ENCODE data around the gene ARMC2. TPM values are rescaled to one million over a fixed set of nuclear protein-coding genes. Genes with fewer than 3 reads are reported as not detected.

Gene ARMC2
- total RNA-seq, 1 donor from 2014 or later: 5.2 TPM

DNA sequence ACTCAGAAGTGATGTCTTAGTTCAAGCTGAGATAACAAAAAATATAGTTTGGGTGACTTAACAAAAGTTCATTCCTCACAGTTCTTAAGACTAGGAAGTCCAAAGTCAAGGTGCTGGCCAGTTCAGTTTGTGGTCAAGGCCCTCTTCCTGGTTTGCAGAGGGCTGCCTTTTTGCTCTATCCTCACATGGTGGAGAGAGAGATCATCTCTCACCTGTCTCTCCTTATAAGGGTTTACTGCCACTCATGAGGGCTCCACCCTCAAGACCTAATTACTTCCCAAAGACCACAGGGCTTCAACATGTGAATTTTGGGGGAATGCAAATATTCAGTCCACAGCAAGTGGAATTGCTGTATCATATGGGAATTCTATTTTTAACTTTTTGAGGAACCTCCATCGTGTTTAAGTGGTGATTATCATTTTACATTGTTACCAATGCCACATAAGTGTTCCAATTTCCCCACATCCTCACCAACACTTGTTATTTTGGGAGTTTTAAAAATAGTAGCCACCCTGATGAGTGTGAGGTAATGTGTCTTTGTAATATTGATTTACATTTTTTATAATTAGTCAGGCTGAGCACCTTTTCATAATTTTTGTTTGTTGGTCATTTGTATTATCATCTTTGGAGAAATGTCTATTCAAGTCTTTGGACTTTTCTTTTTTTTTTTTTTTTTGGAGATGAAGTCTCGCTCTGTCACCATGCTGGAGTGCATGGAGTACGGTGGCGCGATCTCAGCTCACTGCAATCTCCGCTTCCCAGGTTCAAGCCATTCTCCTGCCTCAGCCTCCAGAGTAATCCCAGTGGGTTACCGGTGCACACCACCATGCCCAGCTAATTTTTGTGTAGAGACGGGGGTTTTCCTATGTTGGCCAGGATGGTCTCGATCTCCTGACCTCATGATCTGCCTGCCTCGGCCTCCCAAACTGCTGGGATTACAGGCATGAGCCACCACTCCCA is 134.2 kb downstream of the ARMC2 start:
- FAIRE-seq (no peak), DNase-seq (ENCODE audit: low read depth) (no peak)

DNA sequence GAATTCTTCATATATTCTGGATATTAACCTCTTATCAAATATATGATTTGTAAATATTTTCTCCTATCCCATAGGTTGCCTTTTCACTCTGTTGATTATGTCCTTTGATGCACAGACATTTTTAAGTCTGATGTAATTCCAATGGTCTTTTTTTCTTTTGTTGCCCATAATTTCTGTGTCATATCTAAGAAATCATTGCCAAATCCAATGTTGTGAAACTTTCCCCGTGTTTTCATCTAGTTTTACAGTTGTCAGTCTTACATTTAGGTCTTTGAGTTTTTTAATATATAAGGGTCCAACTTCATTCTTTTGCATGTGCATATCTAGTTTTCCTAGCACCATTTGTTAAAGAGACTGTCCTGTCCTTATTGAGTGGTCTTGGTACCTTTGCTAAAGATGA is 134.9 kb downstream of the ARMC2 start:
- H3K9me3 ChIP-seq (ENCODE audit: insufficient read depth, low read depth, low read length): no peaks in the 10 kb centered on the region
- H2AFZ ChIP-seq (ENCODE audit: low read depth, low read length): no peak overlapping the region
- H3K79me2 ChIP-seq (ENCODE audit: insufficient read depth, low read length): no peaks in the 10 kb centered on the region
- no peak overlapping the region for H3K4me2 ChIP-seq (ENCODE audit: low read length)
- H3K4me3 ChIP-seq (ENCODE audit: insufficient read depth, low read depth, low read length): no peak overlapping the region
- Mint-ChIP-seq H3K4me1 (ENCODE audit: low read depth, unreplicated experiment) (no peaks in the 10 kb centered on the region), H3K36me3 (ENCODE audit: low read depth, unreplicated experiment) (peaks cover 3% of the 10 kb centered on the region), H3K4me3 (ENCODE audit: unreplicated experiment) (no peak overlapping the region), H3K9me3 (ENCODE audit: unreplicated experiment) (peaks cover 9% of the 10 kb centered on the region), H3K27me3 (ENCODE audit: low read depth, unreplicated experiment) (no peaks in the 10 kb centered on the region), H3K27ac (ENCODE audit: unreplicated experiment) (no peak overlapping the region)
- peaks cover 8% of the 10 kb centered on the region for H3K36me3 ChIP-seq (ENCODE audit: insufficient read depth, low read length)
- DNase-seq (ENCODE audit: low read depth) (no peak), FAIRE-seq (no peak)
- H4K20me1 ChIP-seq (ENCODE audit: insufficient read depth, low read length): no peaks in the 10 kb centered on the region
- H3K27ac ChIP-seq (ENCODE audit: low read depth, low read length): no peak overlapping the region
- no peak for TF ChIP-seq EZH2 (IDR thresholded peaks at IDR 0.05; ENCODE audit: insufficient read depth, low read length)
- TF ChIP-seq, protein P1, sequence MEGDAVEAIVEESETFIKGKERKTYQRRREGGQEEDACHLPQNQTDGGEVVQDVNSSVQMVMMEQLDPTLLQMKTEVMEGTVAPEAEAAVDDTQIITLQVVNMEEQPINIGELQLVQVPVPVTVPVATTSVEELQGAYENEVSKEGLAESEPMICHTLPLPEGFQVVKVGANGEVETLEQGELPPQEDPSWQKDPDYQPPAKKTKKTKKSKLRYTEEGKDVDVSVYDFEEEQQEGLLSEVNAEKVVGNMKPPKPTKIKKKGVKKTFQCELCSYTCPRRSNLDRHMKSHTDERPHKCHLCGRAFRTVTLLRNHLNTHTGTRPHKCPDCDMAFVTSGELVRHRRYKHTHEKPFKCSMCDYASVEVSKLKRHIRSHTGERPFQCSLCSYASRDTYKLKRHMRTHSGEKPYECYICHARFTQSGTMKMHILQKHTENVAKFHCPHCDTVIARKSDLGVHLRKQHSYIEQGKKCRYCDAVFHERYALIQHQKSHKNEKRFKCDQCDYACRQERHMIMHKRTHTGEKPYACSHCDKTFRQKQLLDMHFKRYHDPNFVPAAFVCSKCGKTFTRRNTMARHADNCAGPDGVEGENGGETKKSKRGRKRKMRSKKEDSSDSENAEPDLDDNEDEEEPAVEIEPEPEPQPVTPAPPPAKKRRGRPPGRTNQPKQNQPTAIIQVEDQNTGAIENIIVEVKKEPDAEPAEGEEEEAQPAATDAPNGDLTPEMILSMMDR (IDR thresholded peaks at IDR 0.05; ENCODE audit: insufficient read depth, low read depth, low read length): no peak
- H3K27me3 ChIP-seq (ENCODE audit: insufficient read depth, low read length): no peaks in the 10 kb centered on the region
- no peak overlapping the region for H3K9ac ChIP-seq (ENCODE audit: low read length)
- no peaks in the 10 kb centered on the region for H3K4me1 ChIP-seq (ENCODE audit: insufficient read depth, low read length)

More for the DNA sequence above, 134.2 kb downstream of the ARMC2 start:
- no peaks in the 10 kb centered on the region for H4K20me1 ChIP-seq (ENCODE audit: insufficient read depth, low read length)
- Mint-ChIP-seq H3K4me1 (ENCODE audit: low read depth, unreplicated experiment) (no peaks in the 10 kb centered on the region), H3K27ac (ENCODE audit: unreplicated experiment) (no peak overlapping the region), H3K9me3 (ENCODE audit: unreplicated experiment) (peaks cover 12% of the 10 kb centered on the region), H3K27me3 (ENCODE audit: low read depth, unreplicated experiment) (no peaks in the 10 kb centered on the region), H3K4me3 (ENCODE audit: unreplicated experiment) (no peak overlapping the region), H3K36me3 (ENCODE audit: low read depth, unreplicated experiment) (no peaks in the 10 kb centered on the region)
- no peak for TF ChIP-seq EZH2 (IDR thresholded peaks at IDR 0.05; ENCODE audit: insufficient read depth, low read length)
- TF ChIP-seq, protein P1 (IDR thresholded peaks at IDR 0.05; ENCODE audit: insufficient read depth, low read depth, low read length): no peak
- no peaks in the 10 kb centered on the region for H3K9me3 ChIP-seq (ENCODE audit: insufficient read depth, low read depth, low read length)
- H3K4me3 ChIP-seq (ENCODE audit: insufficient read depth, low read depth, low read length): no peak overlapping the region
- no peak overlapping the region for H3K9ac ChIP-seq (ENCODE audit: low read length)
- H2AFZ ChIP-seq (ENCODE audit: low read depth, low read length): no peak overlapping the region
- H3K27me3 ChIP-seq (ENCODE audit: insufficient read depth, low read length): no peaks in the 10 kb centered on the region
- no peak overlapping the region for H3K4me2 ChIP-seq (ENCODE audit: low read length)
- no peak overlapping the region for H3K27ac ChIP-seq (ENCODE audit: low read depth, low read length)
- H3K4me1 ChIP-seq (ENCODE audit: insufficient read depth, low read length): no peaks in the 10 kb centered on the region
- H3K79me2 ChIP-seq (ENCODE audit: insufficient read depth, low read length): no peaks in the 10 kb centered on the region
- H3K36me3 ChIP-seq (ENCODE audit: insufficient read depth, low read length): peaks cover 7% of the 10 kb centered on the region

DNA sequence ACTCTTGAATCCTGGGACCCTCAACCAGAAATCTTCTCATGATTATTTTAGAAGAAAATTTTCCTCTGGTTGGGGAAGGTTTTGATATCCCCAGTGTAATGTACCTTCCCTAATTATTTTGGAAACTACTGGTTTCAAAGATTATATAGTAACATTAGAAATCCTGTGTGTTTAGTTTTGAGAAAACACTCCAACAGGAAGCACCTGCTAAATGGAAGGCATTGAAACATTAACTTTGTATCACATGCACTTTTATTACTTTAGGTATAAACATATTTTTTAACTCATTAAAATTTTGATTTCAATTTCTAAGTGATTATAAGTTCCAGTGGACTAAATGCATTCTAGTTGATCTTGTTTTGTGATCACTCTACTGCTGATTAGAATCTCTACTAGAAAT is 137.1 kb downstream of the ARMC2 start:
- no peaks in the 10 kb centered on the region for H4K20me1 ChIP-seq (ENCODE audit: insufficient read depth, low read length)
- no peak for FAIRE-seq
- no peaks in the 10 kb centered on the region for H3K9me3 ChIP-seq (ENCODE audit: insufficient read depth, low read depth, low read length)
- Mint-ChIP-seq H3K27me3 (ENCODE audit: low read depth, unreplicated experiment) (no peaks in the 10 kb centered on the region), H3K9me3 (ENCODE audit: unreplicated experiment) (no peaks in the 10 kb centered on the region), H3K36me3 (ENCODE audit: low read depth, unreplicated experiment) (peaks cover 11% of the 10 kb centered on the region), H3K27ac (ENCODE audit: unreplicated experiment) (no peak overlapping the region), H3K4me3 (ENCODE audit: unreplicated experiment) (no peak overlapping the region), H3K4me1 (ENCODE audit: low read depth, unreplicated experiment) (no peaks in the 10 kb centered on the region)
- H3K9ac ChIP-seq (ENCODE audit: low read length): no peak overlapping the region
- no peak for DNase-seq (ENCODE audit: low read depth)
- H3K4me3 ChIP-seq (ENCODE audit: insufficient read depth, low read depth, low read length): no peak overlapping the region
- H3K79me2 ChIP-seq (ENCODE audit: insufficient read depth, low read length): no peaks in the 10 kb centered on the region
- no peak overlapping the region for H2AFZ ChIP-seq (ENCODE audit: low read depth, low read length)
- TF ChIP-seq, protein P1 (IDR thresholded peaks at IDR 0.05; ENCODE audit: insufficient read depth, low read depth, low read length): no peak
- TF ChIP-seq EZH2 (IDR thresholded peaks at IDR 0.05; ENCODE audit: insufficient read depth, low read length): no peak
- H3K4me1 ChIP-seq (ENCODE audit: insufficient read depth, low read length): no peaks in the 10 kb centered on the region
- H3K36me3 ChIP-seq (ENCODE audit: insufficient read depth, low read length): peaks cover 16% of the 10 kb centered on the region
- no peaks in the 10 kb centered on the region for H3K27me3 ChIP-seq (ENCODE audit: insufficient read depth, low read length)
- H3K4me2 ChIP-seq (ENCODE audit: low read length): no peak overlapping the region
- no peak overlapping the region for H3K27ac ChIP-seq (ENCODE audit: low read depth, low read length)
